Endometrium (tissue), 2 donors: ENCODE results near the gene FRMD8.

ENCODE experiments used
- FAIRE-seq: peaks from 2 replicates; lab custom pipeline; 2012; peaks lifted over from hg19 to GRCh38; lab: Jason Lieb, UNC
- donor health status: control.
- donor health status: control.

Gene FRMD8

DNA sequence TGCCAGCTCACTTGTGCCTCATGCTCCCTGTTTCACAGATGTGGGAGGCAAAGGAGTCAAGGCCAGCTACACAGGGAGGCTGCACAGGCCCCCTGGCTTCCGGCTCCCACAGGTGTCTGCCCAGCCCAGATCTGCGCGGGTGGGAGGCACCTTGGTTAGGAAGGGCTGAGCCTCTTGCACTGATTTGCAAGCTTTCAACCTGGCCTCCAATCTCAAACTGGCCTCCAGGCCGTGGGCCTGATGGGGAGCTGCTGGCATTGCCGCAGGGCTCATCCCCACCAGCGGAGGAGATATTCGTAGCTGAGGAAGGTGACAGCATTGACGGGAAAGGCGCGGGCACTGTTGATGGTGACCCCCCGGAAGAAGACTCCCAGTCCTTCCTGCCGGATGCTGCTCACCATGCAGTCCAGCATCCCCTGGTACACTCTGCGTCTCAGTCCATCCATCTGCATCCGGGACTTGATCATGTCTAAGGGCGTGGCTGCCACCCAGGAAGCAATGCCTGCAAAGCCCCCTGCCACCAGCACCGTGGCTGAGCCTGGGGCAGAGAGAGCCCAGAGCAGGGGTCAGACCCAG, 10.2 kb upstream of the FRMD8 start:
- FAIRE-seq, result no peak

DNA sequence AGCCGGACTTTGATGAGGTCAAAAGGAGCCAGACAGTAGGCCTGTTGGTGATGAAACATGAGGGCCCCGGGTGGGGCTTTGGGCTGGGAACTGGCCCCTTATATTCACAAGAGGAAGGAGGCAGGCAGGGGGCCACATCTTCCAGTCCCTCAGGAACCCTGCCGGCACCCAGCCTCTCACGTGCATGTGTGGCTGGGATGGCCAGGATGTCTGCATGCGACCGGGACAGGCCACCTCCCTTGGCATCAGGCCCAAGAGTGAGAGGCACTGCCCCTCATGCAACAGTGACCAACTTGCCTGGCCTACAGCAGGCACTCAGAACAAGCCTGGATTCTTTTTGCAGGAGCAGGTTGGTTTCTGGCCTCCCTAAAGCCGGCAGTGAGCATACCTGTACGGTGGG, 9.4 kb upstream of the FRMD8 start:
- no peak for FAIRE-seq

DNA sequence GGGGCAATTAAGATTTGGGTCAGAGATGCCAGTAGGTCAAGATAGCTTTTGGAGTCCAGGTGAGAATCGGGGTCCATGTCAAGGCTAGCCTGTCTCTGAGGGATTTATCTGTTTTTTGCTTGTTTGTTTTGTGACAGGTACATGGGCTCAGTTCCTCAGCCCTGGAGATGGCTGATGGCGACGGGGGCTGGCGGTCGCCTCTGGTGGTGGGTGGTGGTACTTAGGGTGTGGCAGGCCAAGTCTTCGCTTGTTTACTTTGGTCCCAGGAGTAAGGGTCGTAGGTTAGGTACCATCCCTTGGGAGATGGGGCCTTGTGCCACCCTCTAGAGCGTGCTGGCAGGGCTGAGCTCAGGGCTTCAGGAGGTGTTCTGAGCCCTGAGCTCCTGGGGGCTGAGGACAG, 8.7 kb upstream of the FRMD8 start:
- no peak for FAIRE-seq

- FAIRE-seq, result no peak
These were observed 8.1 kb upstream of the FRMD8 start for GRCh38 chr11:65378208-65378927.

DNA sequence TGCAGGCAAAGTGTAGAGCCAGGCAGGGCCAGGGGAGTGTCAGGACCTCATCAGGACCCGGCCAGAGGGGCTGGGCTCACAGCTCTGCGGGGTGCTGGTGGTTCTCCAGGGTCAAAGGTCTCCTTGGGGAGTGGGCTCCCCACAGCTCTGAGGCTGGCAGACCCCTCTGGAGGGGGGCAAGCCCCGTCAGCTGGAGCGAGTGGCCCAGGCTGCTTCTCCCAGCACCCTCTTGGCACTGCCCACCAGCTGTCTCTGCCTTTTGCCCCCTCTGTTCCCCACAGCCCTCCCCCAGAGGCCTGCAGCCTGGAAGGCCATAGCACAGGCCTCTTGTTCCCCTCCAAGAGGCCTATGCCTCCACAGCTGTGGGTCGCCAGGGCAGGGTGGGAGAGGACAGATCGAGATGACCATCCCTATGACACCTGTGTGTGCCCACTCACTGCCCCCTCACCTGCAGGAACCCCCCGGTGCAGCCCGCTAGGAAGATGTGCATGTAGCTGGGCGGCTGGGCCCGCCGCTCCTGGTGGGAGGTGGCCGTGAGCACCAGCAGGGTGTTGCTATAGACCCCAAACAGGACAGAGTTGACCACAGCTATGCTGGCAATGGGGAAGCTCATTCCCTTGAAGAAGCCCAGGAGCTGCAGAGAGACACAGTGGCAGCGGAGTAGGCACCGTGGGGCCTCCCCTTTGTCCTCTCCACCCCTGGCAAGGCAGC, 7.4 kb upstream of the FRMD8 start:
- FAIRE-seq, result no peak

- no peak for FAIRE-seq
These were observed 6.6 kb upstream of the FRMD8 start for GRCh38 chr11:65379698-65380459.

DNA sequence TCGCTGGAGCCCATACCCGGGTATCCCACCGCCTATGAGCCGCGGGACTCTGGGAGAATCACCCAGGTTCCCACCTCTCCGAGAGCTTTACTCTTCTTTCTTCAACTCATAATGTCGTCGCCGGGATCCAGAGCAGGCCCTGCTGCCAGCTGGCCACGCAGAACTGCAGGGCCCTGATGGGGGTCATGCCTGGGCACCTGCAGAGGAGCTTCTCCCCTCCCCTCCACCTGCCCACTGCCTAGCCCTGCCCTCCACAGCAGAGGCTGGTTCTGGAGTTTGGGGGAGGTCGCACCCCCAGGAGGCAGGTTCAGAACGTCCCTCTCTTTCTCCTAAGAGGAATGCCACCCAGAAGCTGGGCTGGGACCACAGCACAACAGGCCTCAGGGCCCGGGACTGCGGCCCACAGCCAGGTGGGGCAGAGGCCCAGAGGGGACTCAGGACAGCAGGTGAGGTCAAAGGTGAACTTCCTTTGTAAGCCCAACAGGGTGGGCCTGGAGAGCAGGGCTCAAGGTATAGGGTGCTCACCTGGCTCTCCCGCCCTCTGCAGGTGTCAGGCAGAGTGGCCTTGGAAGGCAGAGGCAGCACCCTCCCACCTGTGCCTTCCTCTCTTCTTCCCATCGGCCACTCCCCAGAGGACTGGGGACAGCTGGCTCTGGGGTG, 5.8 kb upstream of the FRMD8 start:
- no peak for FAIRE-seq

DNA sequence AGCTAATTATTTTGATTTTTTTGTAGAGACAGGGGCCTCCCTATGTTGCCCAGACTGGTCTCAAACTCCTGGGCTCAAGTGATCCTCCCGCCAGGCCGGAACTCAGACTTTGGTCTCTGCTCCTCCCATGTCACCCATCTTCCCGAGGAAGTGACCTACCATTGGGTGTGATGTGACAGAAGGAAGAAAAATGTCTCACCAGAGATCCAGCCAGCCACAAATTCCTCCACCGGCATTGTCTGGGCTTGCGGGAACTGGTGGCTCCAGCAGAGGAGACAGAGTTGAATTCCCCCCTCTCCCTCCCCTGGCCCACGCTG, 4.8 kb upstream of the FRMD8 start:
- no peak for FAIRE-seq

- FAIRE-seq, result peak; percentile 92
These were observed 4.2 kb upstream of the FRMD8 start, which contains the start of gene SLC25A45 for GRCh38 chr11:65382033-65382803. Gene SLC25A45 (minus strand): TSS chr11:65382646. CDS start chr11:65381951, 695 bp downstream.

- no peak for FAIRE-seq
These were observed 3.6 kb upstream of the FRMD8 start for GRCh38 chr11:65382804-65383368.

DNA sequence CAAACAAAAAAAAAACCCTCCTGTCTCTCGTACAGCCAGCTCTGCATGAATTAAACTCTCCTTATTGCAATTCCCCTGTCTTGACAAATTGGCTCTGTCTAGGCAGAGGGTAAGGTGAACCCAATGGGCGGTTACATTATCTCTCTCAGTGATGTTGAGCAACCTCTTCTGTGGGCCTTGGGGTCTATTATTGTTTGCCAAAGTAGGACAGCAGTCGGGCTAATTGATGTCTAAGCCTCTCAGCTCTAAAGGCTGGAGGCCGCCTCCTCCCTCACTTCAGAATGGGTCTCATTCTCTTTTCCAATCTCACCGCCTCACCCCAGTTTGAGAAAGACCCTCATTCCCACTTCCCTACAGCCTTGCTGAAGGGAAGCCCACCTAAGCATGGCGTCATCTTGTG, 2.7 kb upstream of the FRMD8 start:
- no peak for FAIRE-seq

DNA sequence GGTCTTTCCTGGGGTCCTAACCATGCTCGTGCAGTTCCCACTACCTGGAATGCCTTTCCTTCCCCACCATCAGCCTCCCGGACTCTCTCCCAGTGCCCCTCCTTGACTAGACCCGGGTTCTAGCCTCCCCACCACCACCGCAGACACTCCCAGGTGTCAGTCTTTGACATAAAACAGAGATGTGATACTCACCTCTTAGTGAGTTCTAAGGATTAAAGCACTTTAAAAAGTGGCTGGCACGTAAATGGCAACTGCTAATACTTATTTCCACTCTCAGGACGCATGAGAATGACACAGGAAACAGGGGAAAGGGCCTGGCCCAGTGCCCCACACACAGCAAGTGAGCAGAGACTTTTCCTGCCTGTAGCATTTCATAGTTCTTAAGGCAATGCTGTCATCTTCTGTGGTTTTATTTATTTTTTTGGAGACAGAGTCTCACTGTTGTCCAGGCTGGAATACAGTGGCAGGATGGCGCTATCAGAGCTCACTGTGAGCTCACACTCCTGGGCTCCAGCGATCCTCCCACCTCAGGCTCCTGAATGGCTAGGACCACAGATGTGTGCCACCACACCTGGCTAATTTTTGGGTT, 2.0 kb upstream of the FRMD8 start:
- no peak for FAIRE-seq

DNA sequence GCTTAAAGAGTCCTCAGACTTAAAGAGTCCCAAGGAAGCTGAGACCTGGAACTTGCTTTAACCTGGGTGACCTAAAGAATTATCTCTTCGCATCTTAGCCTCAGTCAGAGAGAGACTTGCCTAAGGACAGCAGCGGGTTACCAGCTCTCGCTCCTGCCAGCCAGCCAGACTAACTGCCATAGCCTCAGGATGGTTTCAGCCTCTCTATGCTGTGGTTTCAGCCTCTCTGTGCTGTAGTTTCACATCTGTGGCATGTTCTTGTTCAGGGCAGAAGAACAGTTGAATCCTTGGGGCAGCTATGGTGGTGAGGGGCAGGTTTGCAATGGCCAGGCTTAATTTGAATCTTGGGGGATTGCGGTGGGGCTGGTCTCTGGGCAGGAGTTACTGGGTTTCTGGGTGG, 2.3 kb downstream of the FRMD8 start:
- no peak for FAIRE-seq

DNA sequence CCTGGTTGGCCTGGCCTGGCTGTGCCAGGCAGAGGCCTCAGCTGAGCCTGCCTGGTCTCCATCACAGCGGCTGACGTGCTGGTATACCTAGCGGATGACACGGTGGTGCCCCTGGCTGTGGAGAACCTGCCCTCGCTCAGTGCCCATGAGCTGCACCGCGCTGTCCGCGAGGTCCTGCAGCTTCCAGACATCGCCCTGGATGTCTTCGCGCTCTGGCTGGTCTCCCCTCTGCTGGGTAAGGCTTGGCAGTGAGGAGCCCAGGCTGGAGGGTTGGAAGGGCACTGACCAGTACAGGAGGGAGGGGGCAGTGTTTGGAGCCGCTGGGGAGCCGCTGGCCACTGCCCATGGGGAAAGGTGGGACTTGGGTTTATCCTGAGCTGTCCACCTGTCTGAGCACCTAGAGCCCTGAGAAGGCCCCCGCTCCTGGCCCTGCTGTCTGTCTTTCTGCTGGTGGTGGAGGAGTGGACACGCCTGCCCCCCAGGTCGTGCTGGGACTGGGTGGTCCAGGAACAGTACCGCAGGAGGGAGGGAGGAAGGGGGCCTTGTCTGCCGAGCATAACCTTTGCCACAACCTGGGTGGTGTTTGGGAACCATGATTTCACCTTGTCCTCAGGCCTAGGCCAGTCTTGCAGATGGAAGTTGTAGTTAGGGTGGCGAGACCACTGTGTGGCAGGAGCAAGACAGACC, 3.0 kb downstream of the FRMD8 start:
- FAIRE-seq, result no peak

DNA sequence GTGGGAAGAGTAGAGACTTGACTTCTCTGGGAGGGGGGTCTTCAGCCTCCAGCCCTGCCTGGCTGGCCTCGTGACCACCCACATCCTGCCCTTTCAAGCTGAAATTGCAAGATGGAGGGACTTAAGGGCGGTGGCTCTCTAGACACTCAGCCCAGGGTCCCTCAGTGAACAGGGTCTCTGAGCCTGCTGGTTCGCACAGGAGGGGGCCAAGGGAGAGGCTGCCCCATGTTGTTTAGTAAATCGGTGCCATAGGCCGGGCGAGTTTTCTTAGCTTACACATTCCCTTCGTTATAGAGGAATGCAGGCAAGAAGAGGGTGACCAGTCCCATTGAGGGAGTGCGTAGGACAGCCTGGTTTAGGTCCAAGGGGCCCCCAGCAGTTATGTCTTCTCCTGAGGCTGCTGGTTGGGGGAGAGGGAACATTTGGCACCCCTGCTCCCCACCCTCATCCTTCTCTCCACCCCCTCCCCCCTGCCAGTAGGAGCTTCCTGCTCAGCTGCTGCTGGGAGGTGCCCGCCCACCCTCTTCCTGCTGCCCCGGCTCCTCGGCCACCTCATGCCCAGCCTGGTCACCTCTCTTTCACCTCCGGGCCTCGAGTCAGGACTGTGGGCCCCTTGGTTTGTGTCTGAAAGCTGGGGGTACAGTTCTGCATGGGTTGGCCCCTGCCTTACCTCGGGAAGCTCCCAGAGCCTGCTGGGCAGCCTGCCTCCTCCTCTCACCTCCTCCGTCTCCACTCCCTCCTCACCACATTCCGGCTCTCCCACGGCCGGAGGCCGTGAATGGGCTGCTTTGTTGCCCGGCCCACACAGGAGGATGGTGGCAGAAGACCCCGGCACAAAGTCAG, 3.9 kb downstream of the FRMD8 start:
- FAIRE-seq, result no peak

DNA sequence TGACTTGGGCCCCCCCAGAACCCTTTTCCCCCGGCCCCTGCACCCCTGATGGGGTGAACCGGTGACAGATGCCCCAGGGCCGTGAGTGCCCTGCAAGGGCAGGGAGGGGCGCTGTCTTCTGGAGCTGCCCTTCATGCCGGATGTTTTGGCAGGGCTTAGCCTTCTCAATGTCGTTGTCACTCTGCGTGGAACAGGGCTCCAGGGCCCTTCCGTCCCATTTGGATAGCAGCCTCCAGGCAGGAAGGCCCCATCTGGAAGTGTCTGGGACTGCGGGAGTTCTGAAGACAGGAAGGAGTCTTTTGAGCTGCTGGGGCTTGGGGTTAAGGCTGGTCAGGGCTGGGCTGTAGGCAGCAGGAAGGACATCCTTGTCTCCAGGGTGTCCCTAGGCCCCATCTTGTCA, 4.6 kb downstream of the FRMD8 start:
- no peak for FAIRE-seq

DNA sequence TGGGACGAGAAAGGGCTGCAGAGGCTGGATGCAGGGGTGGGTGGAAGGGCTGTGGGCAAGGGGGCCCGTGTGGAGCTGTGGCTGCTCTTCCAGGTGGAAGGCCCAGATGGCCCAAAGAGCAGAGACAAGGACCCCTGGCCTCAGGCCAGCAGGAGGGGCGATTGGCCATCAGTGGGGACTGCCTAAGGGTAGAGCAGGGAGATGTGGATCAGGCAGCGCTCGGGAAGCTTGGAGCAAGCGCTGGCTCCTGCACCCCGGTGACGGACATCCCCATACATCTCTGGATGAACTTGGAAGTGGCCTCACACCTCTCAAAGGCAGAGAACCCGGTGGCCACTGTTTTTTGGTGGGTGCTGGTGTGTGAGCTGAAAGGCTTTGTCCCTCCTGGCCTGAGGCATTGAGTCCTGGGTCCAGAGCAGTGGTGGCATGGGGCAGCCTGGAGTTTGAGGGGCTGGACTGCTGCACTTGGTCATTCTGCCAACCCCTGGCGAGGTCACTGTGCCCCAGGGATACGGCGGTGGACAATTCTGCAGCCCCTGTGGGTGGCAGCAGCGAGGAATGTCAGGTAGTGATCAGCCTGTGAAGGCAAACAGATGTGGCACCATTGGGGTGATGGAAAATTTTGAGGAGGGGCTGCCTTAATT, 5.9 kb downstream of the FRMD8 start:
- no peak for FAIRE-seq

DNA sequence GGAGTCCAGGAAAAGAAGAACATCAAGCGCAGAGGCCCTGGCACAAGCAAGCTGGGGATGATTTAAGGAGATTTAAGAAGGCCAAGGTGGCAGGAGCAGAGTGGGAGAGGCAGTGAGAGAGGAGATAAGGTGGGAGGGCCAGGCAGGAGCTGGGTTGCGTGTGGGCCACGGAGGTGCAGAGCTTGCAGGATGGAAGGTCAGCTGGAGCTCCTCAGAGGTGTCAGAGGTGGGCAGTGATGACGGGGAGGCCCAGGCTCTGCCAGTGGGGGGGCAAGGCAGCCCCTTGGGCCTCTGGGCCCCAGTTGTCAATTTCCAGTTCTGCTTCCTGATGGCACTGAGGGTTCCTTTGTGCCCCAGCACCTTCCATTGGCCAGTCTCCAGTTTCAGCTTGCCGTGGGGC, 6.5 kb downstream of the FRMD8 start:
- FAIRE-seq, result no peak
